HCT116 (cell line): ENCODE data around the gene SAMD13. TPM values are rescaled to one million over a fixed set of nuclear protein-coding genes. Genes with fewer than 3 reads are reported as not detected.
A peak's percentile ranks its signal among the peaks of the same experiment; 100 is the strongest.

Experiments used
- ATAC-seq: fragments of 200-7000 bp; cut with Tn5 transposase; 2 replicates; pipeline ENCODE4 v1.9.1; 2020; ENCODE audit warnings: mild to moderate bottlenecking, moderate library complexity
- BruUV-seq: library from RNA; stranded (reverse); fragments of 400-500 nt; replicated peaks from 2 replicates; lab custom pipeline; 2021; lab: Mats Ljungman, UMichigan
- CTCF ChIA-PET: fragments of 300-600 bp; sonication (Branson Sonifier 250); formaldehyde crosslinking; loops from one replicate; lab custom pipeline; 2021; ENCODE audit warnings: antibody characterized with exemption; lab: Charles Lee
- POLR2A ChIA-PET: fragments of 300-600, 350-600 bp; sonication (Branson Sonifier 250); formaldehyde crosslinking; loops from one replicate; lab custom pipeline; 2021; ENCODE audit warnings: antibody characterized with exemption; lab: Charles Lee
- RAD21 ChIA-PET, 2 experiments: fragments of 300-600 bp; sonication (Branson Sonifier 250); formaldehyde crosslinking; loops; one replicate each; lab custom pipeline; 2023; ENCODE audit warnings: low total read pairs in 2 of 2; ENCODE audit not compliant: uncharacterized antibody in 2 of 2, unreplicated experiment in 2 of 2, low non-redundant PET in 1 of 2; lab: Charles Lee
- DNase-seq: peaks from one replicate; pipeline ENCODE4 v3.0.0-alpha.2; 2010; ENCODE audit warnings: low read depth, low spot score
- H2AFZ ChIP-seq: fragments of 200-600 bp; shearing (Covaris generic), sonication (generic); 2 replicates; pipeline ENCODE4 v1.6.1; 2017; ENCODE audit warnings: low read depth, mixed run types, mixed read lengths, antibody characterized with exemption, low read length; ENCODE audit not compliant: poor library complexity, severe bottlenecking
- H3K27ac ChIP-seq: 2 replicates; pipeline ENCODE4 v1.5.1; 2012; ENCODE audit warnings: low read depth, low read length
- H3K27me3 ChIP-seq: fragments of 200-600 bp; sonication (generic); 2 replicates; pipeline ENCODE4 v1.6.1; 2016; ENCODE audit warnings: mixed run types, low read length, mixed read lengths; ENCODE audit not compliant: insufficient read depth
- H3K36me3 ChIP-seq, 2 experiments: fragments of 200-500 bp in 1 of 2; fragments of 200-600 bp in 1 of 2; sonication (Bioruptor generic) in 1 of 2; sonication (generic) in 1 of 2; 2 replicates each; pipeline versions ENCODE4 v1.5.1 to v1.6.1; 2014 to 2016; ENCODE audit warnings: low read length in 2 of 2, inconsistent platforms in 1 of 2, mixed read lengths in 1 of 2, mixed run types in 1 of 2; ENCODE audit not compliant: insufficient read depth in 2 of 2, control insufficient read depth in 1 of 2
- H3K4me1 ChIP-seq, 2 experiments: fragments of 200-600 bp in 1 of 2; sonication (generic) in 1 of 2; 2 replicates each; pipeline versions ENCODE4 v1.5.1 to v1.6.1; 2012 to 2017; ENCODE audit warnings: low read length in 2 of 2, inconsistent platforms in 1 of 2, mild to moderate bottlenecking in 1 of 2, mixed read lengths in 1 of 2, mixed run types in 1 of 2, moderate library complexity in 1 of 2; ENCODE audit not compliant: insufficient read depth in 2 of 2, control insufficient read depth in 1 of 2
- H3K4me2 ChIP-seq: fragments of 200-600 bp; sonication (generic); 2 replicates; pipeline ENCODE4 v1.6.1; 2017; ENCODE audit warnings: mixed run types, low read length, mixed read lengths
- H3K4me3 ChIP-seq, 2 experiments: fragments of 200-600 bp in 1 of 2; sonication (generic) in 1 of 2; replicated peaks in 1 of 2; 2 replicates each; pipeline ENCODE4 v1.5.1; 2011 to 2016; ENCODE audit warnings: low read length in 2 of 2, control low read depth in 1 of 2, low read depth in 1 of 2, mild to moderate bottlenecking in 1 of 2, mixed read lengths in 1 of 2, mixed run types in 1 of 2
- H3K79me2 ChIP-seq: fragments of 200-600 bp; sonication (generic); 2 replicates; pipeline ENCODE4 v1.6.1; 2017; ENCODE audit warnings: mild to moderate bottlenecking, mixed run types, low read length, moderate library complexity, mixed read lengths; ENCODE audit not compliant: insufficient read depth
- H3K9ac ChIP-seq: fragments of 200-600 bp; sonication (generic); 2 replicates; pipeline ENCODE4 v1.6.1; 2016; ENCODE audit warnings: low read length, mixed read lengths
- H3K9me2 ChIP-seq: fragments of 200-600 bp; sonication (generic), shearing (Covaris generic); 2 replicates; pipeline ENCODE4 v1.6.1; 2017; ENCODE audit warnings: mixed run types, mild to moderate bottlenecking, moderate library complexity; ENCODE audit not compliant: insufficient read depth
- H3K9me3 ChIP-seq, 2 experiments: fragments of 200-500 bp in 1 of 2; fragments of 200-600 bp in 1 of 2; sonication (Bioruptor generic) in 1 of 2; sonication (generic) in 1 of 2; 2 replicates each; pipeline ENCODE4 v1.6.1; 2014 to 2017; ENCODE audit warnings: low read length in 2 of 2, mixed read lengths in 2 of 2, inconsistent platforms in 1 of 2, low read depth in 1 of 2, mild to moderate bottlenecking in 1 of 2, mixed run types in 1 of 2, moderate library complexity in 1 of 2; ENCODE audit not compliant: control insufficient read depth in 1 of 2, insufficient read depth in 1 of 2
- H4K20me1 ChIP-seq: fragments of 200-600 bp; sonication (generic), shearing (Covaris generic); 2 replicates; pipeline ENCODE4 v1.6.1; 2017; ENCODE audit warnings: mixed run types, mild to moderate bottlenecking, moderate library complexity; ENCODE audit not compliant: insufficient read depth
- CBX3 ChIP-seq: IDR thresholded peaks from 2 replicates; pipeline ENCODE4 v1.6.1; 2012; ENCODE audit warnings: low read depth
- EGR1 ChIP-seq: IDR thresholded peaks from 2 replicates; pipeline ENCODE4 v1.6.1; 2012; ENCODE audit warnings: low read depth
- POLR2AphosphoS5 ChIP-seq: IDR thresholded peaks from 2 replicates; pipeline ENCODE4 v1.6.1; 2011; ENCODE audit warnings: mild to moderate bottlenecking, low read depth, low read length, moderate library complexity
- REST ChIP-seq: IDR thresholded peaks from 2 replicates; pipeline ENCODE4 v1.6.1; 2012; ENCODE audit warnings: low read depth
- SRF ChIP-seq: IDR thresholded peaks from 2 replicates; pipeline ENCODE4 v1.6.1; 2012; ENCODE audit warnings: low read depth
- TCF7L2 ChIP-seq: IDR thresholded peaks from 2 replicates; pipeline ENCODE4 v1.7.0; 2011; ENCODE audit warnings: borderline replicate concordance, inconsistent platforms; ENCODE audit not compliant: insufficient read depth, insufficient read length; ENCODE audit errors: extremely low read depth
- YY1 ChIP-seq: IDR thresholded peaks from 2 replicates; pipeline ENCODE4 v1.6.1; 2011; ENCODE audit warnings: low read length, low read depth, moderate library complexity, mild to moderate bottlenecking; ENCODE audit not compliant: insufficient replicate concordance; ENCODE audit errors: extremely low read depth
- ZBTB33 ChIP-seq: IDR thresholded peaks from 2 replicates; pipeline ENCODE4 v1.6.1; 2011; ENCODE audit warnings: mild to moderate bottlenecking, low read length, moderate library complexity; ENCODE audit not compliant: insufficient replicate concordance; ENCODE audit errors: extremely low read depth
- ZNF274 ChIP-seq: fragments of 200-500 bp; sonication (Bioruptor generic); IDR thresholded peaks from 2 replicates; pipeline ENCODE4 v1.6.1; 2014; ENCODE audit warnings: mild to moderate bottlenecking, low read depth, low read length, inconsistent platforms
- intact Hi-C: fragments of 100-400 bp; cut with micrococcal nuclease; formaldehyde crosslinking; loops from 2 replicates; pipeline ENCODE4 v1.10.0; 2022
- total RNA-seq: library from RNA; stranded (reverse); gene quantifications from one replicate; pipeline ENCODE4 v1.2.1, GENCODE V29; 2021; ENCODE audit not compliant: unreplicated experiment
- TF ChIP-seq, protein P1 (sequence below): IDR thresholded peaks from 2 replicates; pipeline ENCODE4 v1.6.1; 2012
- TF ChIP-seq, protein P2 (sequence below), 3 experiments: fragments of 200-600 bp in 1 of 3; sonication (generic) in 1 of 3; IDR thresholded peaks in 2 of 3; conservative IDR thresholded peaks in 1 of 3; 2 replicates each; pipeline ENCODE4 v1.5.1; 2012 to 2017; ENCODE audit warnings: low read depth in 2 of 3, low read length in 2 of 3, antibody characterized with exemption in 1 of 3, borderline replicate concordance in 1 of 3, control low read depth in 1 of 3, mild to moderate bottlenecking in 1 of 3, mixed read lengths in 1 of 3, mixed run types in 1 of 3, moderate library complexity in 1 of 3; ENCODE audit not compliant: insufficient read depth in 1 of 3

SAMD13 gene
- total RNA-seq, 1 experiment from 2014 or later, result 14.9 TPM

- ATAC-seq, result peak; percentile 63
- RAD21 ChIA-PET, result no interaction called here
- H3K27ac ChIP-seq, result peak overlapping the region; percentile 93
These were observed 3.2 kb upstream of the SAMD13 start for GRCh38 chr1:84298328-84298683.

More at GRCh38 chr1:84298328-84298683, 3.2 kb upstream of the SAMD13 start:
- intact Hi-C loops, result loop anchor here (2.0 to 5.0 kb wide), 3 partner anchors 46 to 126 kb away; no protein-coding TSS in a partner anchor
- Histone ChIP-seq H3K9me2 (no peaks in the 10 kb centered on the region), H4K20me1 (no peaks in the 10 kb centered on the region), H3K9me3 (peaks cover 0 to 12% of the 10 kb centered on the region in 2 experiments; a peak in 1 of 4 replicates), H3K9ac (peak overlapping the region; percentile 89), H3K36me3 (peaks cover 0 to 10% of the 10 kb centered on the region in 2 experiments; a peak in 1 of 4 replicates), H3K4me2 (peak overlapping the region; percentile 92), H3K27me3 (no peaks in the 10 kb centered on the region), H3K4me3 (peak overlapping the region; percentile 70 to 74), H2AFZ (no peak overlapping the region), H3K79me2 (peaks cover 19% of the 10 kb centered on the region), H3K4me1 (peaks cover 29 to 55% of the 10 kb centered on the region in 2 experiments)
- POLR2A ChIA-PET, result interaction anchor here (0.9 to 1.6 kb wide), 6 partner anchors 33 to 274 kb away, joined by 3 to 5 read pairs (median 3); no protein-coding TSS in a partner anchor
- CTCF ChIA-PET, result no interaction called here
- TF ChIP-seq TCF7L2, result peak; percentile 82
- TF ChIP-seq EGR1, result no peak
- TF ChIP-seq, protein P1, sequence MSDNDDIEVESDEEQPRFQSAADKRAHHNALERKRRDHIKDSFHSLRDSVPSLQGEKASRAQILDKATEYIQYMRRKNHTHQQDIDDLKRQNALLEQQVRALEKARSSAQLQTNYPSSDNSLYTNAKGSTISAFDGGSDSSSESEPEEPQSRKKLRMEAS, result peak; percentile 70
- TF ChIP-seq ZNF274, result no peak
- no peak for TF ChIP-seq SRF
- TF ChIP-seq, protein P2, sequence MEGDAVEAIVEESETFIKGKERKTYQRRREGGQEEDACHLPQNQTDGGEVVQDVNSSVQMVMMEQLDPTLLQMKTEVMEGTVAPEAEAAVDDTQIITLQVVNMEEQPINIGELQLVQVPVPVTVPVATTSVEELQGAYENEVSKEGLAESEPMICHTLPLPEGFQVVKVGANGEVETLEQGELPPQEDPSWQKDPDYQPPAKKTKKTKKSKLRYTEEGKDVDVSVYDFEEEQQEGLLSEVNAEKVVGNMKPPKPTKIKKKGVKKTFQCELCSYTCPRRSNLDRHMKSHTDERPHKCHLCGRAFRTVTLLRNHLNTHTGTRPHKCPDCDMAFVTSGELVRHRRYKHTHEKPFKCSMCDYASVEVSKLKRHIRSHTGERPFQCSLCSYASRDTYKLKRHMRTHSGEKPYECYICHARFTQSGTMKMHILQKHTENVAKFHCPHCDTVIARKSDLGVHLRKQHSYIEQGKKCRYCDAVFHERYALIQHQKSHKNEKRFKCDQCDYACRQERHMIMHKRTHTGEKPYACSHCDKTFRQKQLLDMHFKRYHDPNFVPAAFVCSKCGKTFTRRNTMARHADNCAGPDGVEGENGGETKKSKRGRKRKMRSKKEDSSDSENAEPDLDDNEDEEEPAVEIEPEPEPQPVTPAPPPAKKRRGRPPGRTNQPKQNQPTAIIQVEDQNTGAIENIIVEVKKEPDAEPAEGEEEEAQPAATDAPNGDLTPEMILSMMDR (IDR thresholded peaks at IDR 0.05 in 2 of 3, conservative IDR thresholded peaks at IDR 0.05 in 1 of 3; ENCODE audit: borderline replicate concordance in 1 of 3, insufficient read depth in 1 of 3, low read depth in 2 of 3, low read length in 2 of 3), result no peak
- no peak for TF ChIP-seq CBX3
- TF ChIP-seq REST, result no peak
- TF ChIP-seq ZBTB33, result no peak
- peak; percentile 73 for TF ChIP-seq POLR2AphosphoS5
- TF ChIP-seq YY1, result peak; percentile 79
- no peak for DNase-seq
- no TSS peak for BruUV-seq
